NOMO-1 treated with DMSO at 0.1 percent for 48 hours (cell line): ENCODE results near the gene TM9SF3.

Experiments used
- DNase-seq: peaks from one replicate; lab custom pipeline; 2025; ENCODE audit not compliant: unreplicated experiment; lab: John Stamatoyannopoulos, UW

The TM9SF3 gene

DNA sequence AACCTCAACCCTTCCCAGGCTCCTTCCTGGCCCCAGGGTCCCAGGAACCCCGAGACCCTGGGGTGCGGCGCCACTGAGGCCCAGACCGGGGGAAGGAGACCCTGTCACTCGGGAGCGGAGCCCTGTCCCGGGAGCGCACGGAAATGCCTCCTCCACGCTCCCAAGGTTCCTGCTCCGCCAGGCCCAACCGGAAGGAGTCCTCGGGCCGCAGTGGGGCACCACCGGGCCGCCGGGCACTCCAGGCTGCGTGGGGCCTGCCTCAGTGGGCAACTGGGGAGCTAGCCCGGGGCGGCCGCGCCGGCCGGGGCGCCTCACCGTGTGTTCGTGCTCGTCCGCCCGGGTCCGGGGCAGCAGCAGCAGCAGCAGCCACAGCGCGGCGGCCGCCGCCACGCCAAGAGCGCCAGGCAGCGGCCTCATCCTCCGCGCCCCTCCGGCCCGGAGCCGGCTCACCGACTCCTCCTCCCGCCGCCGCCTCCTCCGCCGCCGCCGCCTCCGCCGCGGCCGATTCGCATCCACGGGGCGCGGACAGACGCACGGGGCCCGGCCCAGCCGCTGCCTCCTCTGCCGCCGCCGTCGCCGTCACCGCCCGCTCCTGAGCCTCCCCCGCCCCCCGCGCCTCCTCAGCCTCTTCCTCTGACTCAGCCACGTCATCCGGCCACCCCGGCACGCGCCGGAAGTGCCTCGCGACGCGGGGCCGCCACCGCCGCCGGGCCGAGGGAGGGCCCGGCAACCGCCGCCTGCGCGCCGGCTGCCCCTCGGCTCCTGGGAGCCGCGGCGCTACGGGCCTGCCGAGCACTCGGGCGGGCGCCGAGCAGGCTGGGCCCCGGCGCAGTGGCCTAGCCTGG lies at the start of gene TM9SF3:
Gene TM9SF3 (minus strand): TSS at position 594 of the 845 bp plus-strand sequence. CDS start 177 bp downstream, at position 417.
- DNase-seq: peak; percentile 81

DNA sequence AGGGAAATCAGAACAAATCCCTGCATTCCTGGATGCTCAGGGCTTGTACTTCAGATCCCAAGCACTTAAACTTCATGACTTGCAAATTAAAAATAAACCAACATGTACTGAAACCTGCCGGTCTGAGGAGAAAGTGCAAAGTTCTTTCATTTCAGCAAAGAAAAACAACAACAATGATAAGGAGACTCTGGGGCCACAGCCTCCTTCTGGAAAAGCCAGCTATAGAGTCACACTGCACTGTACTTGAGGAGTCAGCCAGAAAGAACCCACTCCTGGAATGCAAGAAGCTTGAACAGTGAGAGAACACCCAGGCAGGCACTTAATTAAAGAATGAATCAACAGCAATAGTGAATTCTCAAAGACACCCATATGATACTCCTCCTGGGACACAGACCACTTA lies 49.7 kb upstream of the TM9SF3 start:
- DNase-seq: no peak

- DNase-seq: no peak
Measured at GRCh38 chr10:96632974-96633710, 46.3 kb upstream of the TM9SF3 start.

- no peak for DNase-seq
Measured at GRCh38 chr10:96627292-96627691, 40.5 kb upstream of the TM9SF3 start.

DNA sequence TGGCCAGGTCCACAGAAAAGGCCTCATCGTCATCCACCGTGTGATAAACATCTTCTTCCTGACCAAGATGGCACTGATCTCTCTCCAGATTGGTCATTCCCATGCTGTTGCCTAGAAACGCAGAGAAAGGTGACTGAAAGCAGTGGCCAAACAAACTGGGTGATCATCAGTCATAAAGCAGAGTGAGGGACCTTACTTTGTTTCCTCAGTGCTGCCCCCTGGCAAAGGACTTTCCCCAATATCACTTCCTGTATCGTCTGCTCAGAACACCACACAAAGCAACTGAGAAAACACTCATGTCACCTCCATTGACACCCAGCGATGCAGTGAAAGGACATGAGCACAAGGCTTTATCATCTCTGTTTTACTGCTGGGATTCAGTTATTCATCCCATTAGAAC lies 40.0 kb upstream of the TM9SF3 start:
- DNase-seq: no peak

DNA sequence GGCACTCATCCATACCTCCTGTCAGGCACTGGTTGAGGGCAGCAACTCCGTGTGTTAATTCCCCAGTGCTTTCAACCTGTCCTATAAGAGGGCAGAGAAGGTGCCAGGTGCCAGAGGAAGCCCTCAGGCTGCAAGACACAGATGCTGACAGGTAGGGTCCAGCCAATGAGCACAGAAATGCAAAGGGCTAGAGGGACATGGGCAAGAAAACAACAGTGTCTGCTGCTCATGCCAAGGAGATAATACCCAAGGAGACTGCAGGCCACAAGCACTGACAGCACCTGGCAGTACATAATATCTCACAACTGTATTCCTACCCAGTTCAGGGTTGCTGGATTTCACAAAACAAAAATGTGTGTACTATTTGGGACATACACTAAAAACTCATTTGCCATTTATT lies 38.4 kb upstream of the TM9SF3 start:
- DNase-seq: no peak

DNA sequence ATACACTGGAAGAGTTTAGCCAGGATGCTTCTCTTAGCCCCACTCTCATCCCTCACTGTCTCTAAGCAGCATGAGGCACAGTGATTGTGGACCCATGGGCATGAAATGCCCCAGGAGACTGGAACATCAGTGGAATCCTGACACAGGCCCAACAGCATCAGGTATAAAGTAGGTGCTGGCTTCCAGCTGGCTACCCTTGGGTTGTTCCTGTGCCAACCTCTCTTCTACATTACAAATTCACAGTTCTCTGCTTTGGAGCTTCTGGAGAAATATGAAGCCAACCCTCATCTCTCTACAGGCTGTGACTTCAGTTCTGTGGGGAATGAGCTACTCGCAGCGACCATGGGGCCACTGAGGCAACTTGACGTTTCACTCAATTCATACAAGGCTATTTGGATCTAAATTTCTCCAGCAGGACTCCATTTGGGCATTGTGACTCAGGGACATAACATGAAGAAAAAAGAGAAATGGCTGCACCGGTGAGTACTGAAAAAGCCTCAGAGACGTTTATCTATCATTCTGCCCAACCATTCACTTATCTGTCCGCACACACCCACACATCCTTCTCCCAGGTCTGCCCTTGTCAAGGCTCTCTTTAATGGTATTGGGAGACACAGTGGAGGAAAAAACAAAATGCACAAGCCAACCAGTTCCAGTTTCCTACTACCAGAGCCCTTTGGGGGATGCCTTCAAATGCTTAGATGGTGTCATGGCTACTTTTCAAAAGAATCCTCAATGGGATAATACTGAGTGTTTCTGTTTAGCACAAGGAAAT lies 35.4 kb upstream of the TM9SF3 start:
- no peak for DNase-seq

GRCh38 chr10:96619796-96620773 lies 33.3 kb upstream of the TM9SF3 start:
- DNase-seq: no peak

GRCh38 chr10:96619120-96619519 lies 32.3 kb upstream of the TM9SF3 start:
- no peak for DNase-seq

DNA sequence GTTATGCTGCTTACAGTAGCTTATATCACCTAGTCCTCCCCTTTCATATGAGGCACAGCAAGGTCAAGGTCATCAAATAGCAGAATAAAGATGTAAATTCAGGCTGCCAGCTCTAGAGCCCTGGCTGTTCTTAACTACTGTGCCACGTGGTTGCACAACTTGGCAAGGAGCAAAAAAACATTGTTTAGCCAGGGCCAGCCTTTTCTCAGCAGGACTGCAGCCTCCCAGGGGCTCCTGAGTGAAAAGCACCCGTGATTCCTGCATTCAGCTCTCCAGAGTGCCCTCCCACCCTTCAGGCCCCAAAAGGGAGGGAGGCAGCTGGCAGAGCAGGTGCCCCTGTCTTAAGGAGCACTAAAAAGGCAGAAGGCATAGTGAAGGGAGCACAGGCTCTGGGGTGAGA lies 31.8 kb upstream of the TM9SF3 start:
- no peak for DNase-seq

DNA sequence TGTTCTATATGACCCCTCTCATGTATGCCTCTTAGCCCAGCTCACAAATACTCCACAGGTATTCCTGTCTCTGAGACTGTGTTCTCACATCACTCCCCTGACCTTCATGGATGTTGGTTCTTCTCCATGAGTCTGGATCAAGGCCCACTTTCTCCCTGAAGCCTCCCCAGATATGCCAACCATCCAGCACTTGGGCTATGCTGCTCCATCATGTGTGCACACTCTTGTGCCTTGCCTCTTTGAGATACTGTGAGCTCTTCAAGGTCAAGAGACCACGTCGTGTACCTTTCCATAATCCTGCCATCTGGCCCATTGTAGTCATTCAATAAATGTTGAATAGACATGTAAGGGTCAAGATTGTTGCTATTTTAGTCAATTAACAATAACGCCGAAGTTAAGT lies 30.1 kb upstream of the TM9SF3 start:
- DNase-seq: no peak

DNA sequence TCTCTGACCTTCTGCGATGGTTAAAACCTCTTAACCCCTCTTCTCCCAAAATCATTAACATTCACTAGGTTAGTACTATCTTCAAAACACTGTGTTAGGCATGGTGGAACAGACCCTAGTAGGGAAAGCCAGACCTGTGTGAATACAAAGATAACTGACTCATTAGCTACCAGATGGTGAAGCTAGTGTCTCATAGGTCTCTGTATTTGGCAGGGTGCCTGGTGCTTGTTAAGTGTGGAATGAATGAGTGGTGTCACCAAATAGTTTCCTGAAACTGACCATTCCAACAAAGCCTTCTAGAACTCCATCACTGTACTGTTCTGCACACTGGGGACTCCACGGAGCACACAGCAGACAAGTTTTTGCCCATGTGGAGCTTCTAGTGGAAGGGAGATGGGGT lies 27.7 kb upstream of the TM9SF3 start:
- no peak for DNase-seq

GRCh38 chr10:96613576-96613975 lies 26.8 kb upstream of the TM9SF3 start:
- no peak for DNase-seq

DNA sequence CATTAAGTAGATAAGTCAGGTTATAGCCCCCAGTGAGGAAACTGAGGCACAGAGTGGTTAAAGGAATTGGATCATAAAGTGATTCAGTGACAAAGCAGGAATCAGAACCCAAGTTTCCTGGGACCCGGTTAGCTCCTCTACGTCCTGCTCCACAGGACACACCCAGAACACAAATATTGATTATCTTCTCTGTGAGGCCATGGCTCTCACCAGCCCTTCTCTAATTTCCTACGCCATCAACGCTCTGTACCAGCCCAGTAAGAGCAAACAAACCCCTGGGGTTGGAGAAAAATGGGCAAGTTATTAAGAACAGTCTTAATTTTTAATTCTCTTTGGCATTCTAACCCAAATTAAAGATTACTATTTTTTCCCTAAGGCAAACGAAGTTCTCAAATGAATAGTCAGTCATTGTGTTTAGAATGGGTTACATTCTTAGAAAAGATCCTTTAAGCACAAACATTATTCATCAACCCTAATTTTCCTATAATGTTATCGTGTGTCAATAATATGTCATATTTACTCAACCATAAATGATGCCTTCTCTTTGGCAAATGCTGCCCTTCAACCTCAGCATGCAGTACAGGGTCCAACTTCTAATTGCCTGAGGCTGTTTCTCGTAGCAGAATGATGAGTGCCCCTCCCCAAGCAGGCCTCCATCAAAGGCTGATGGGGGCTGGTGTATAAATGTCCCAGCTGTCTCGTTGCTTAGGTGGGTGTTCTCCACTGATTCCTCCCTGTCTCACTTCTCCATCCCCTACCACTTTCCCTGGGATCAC lies 25.4 kb upstream of the TM9SF3 start:
- no peak for DNase-seq

- DNase-seq: no peak
Measured at GRCh38 chr10:96610817-96611216, 24.0 kb upstream of the TM9SF3 start.

DNA sequence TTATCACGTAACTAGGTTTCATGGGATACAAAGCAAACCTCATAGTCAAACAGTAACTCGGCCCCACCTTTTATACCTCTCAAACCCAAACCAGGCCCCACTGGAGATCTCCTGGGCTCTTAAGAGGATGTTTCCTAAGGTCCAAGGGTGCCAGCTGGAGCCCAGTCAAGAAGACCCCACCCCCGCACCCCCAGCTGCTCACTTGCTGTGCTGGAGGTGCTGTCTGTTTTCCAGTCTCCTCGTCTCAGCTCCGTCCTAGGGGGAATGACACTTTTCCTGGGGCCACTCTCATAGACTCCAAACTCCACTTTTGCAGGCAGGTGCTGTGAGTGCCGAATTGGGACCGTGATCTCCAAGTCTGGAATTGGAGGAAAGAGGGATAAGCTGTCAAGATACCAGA lies 22.7 kb upstream of the TM9SF3 start:
- DNase-seq: no peak

DNA sequence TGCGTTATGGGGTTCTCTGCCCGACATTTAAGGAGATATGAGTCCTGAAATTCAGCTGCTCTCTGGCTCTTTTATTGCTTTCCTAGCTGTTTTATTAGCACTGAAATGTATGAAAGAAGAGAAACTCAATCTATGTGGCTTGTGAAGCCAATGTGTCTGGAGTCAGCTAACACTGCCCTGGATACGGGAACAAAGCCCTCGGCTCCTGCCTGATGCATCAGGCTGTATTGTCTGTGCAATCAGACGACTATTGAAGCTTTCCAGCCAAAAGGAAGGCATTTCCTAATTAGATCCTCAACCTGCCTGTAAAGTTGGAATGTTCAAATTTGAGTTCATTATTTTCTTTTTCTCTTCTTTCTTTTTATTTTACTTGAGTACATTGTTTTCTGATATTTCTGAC lies 22.0 kb upstream of the TM9SF3 start:
- no peak for DNase-seq

- no peak for DNase-seq
Measured at GRCh38 chr10:96608262-96608661, 21.4 kb upstream of the TM9SF3 start.

GRCh38 chr10:96606946-96607345 lies 20.1 kb upstream of the TM9SF3 start:
- no peak for DNase-seq

GRCh38 chr10:96606216-96606615 lies 19.4 kb upstream of the TM9SF3 start:
- no peak for DNase-seq
